GM23338 (cell line): Measurements from ENCODE around the gene MLLT3. TPM values are rescaled to one million over a fixed set of nuclear protein-coding genes. Genes with fewer than 3 reads are reported as not detected.

Experiments
- ATAC-seq: fragments of 200-7000 bp; cut with Tn5 transposase; 3 replicates; pipeline ENCODE4 v1.9.1; 2020
- DNase-seq: peaks from one replicate; pipeline ENCODE4 v3.0.0-alpha.2; 2015; ENCODE audit warnings: low spot score
- H2AFZ ChIP-seq: fragments of 200-600 bp; sonication (generic); 2 replicates; pipeline ENCODE4 v1.8.0; 2016; ENCODE audit warnings: antibody characterized with exemption, mild to moderate bottlenecking, moderate library complexity
- H3F3A ChIP-seq: fragments of 200-600 bp; sonication (generic); replicated peaks from 2 replicates; pipeline ENCODE4 v1.8.0; 2017; ENCODE audit warnings: antibody characterized with exemption, mixed run types, low read depth
- H3K27ac ChIP-seq: fragments of 200-600 bp; sonication (generic); 2 replicates; pipeline ENCODE4 v1.6.1; 2016; ENCODE audit warnings: low read depth
- H3K27me3 ChIP-seq: fragments of 200-600 bp; sonication (generic); 2 replicates; pipeline ENCODE4 v1.8.0; 2016; ENCODE audit warnings: mild to moderate bottlenecking, mixed run types, moderate library complexity; ENCODE audit not compliant: insufficient read depth
- H3K36me3 ChIP-seq: fragments of 200-600 bp; sonication (generic); 2 replicates; pipeline ENCODE4 v1.8.0; 2016; ENCODE audit warnings: mild to moderate bottlenecking; ENCODE audit not compliant: insufficient read depth
- H3K4me1 ChIP-seq: fragments of 200-600 bp; sonication (generic); 2 replicates; pipeline ENCODE4 v1.8.0; 2016; ENCODE audit warnings: mild to moderate bottlenecking, moderate library complexity; ENCODE audit not compliant: insufficient read depth
- H3K4me2 ChIP-seq: fragments of 200-600 bp; sonication (generic); 2 replicates; pipeline ENCODE4 v1.7.1; 2017; ENCODE audit warnings: mixed run types
- H3K4me3 ChIP-seq: fragments of 200-600 bp; sonication (generic); 2 replicates; pipeline ENCODE4 v1.6.1; 2016; ENCODE audit warnings: mixed run types
- H3K79me2 ChIP-seq: fragments of 200-600 bp; sonication (generic); replicated peaks from 2 replicates; pipeline ENCODE4 v1.8.0; 2017; ENCODE audit warnings: mild to moderate bottlenecking; ENCODE audit not compliant: insufficient read depth
- H3K9me2 ChIP-seq: fragments of 200-600 bp; sonication (generic); 2 replicates; pipeline ENCODE4 v1.8.0; 2017; ENCODE audit not compliant: insufficient read depth
- H4K20me1 ChIP-seq: fragments of 200-600 bp; sonication (generic); replicated peaks from 2 replicates; pipeline ENCODE4 v1.8.0; 2017; ENCODE audit warnings: mild to moderate bottlenecking; ENCODE audit not compliant: insufficient read depth
- H3K27ac Mint-ChIP-seq: 2 replicates; pipeline ENCODE4 v1.8.0; 2020; ENCODE audit warnings: inconsistent platforms, mild to moderate bottlenecking, moderate library complexity, mixed read lengths
- H3K27me3 Mint-ChIP-seq: 3 replicates; pipeline ENCODE4 v1.8.0; 2022; ENCODE audit warnings: low read depth, mild to moderate bottlenecking, moderate library complexity, mixed read lengths, inconsistent platforms; ENCODE audit not compliant: insufficient read depth, poor library complexity
- H3K36me3 Mint-ChIP-seq: 3 replicates; pipeline ENCODE4 v1.8.0; 2021; ENCODE audit warnings: low read depth, mild to moderate bottlenecking, inconsistent platforms, moderate library complexity, mixed read lengths
- H3K4me1 Mint-ChIP-seq: 3 replicates; pipeline ENCODE4 v1.8.0; 2020; ENCODE audit warnings: mild to moderate bottlenecking, inconsistent platforms, mixed read lengths
- H3K4me3 Mint-ChIP-seq: 3 replicates; pipeline ENCODE4 v1.8.0; 2021; ENCODE audit warnings: moderate library complexity, mild to moderate bottlenecking, inconsistent platforms, mixed read lengths
- H3K9me3 Mint-ChIP-seq: 3 replicates; pipeline ENCODE4 v1.8.0; 2020; ENCODE audit warnings: moderate library complexity, mild to moderate bottlenecking, inconsistent platforms, mixed read lengths
- CREB1 ChIP-seq: fragments of 250-450 bp; sonication (Bioruptor Pico); IDR thresholded peaks from 2 replicates; pipeline ENCODE4 v1.5.0; 2020; ENCODE audit warnings: low read depth, mild to moderate bottlenecking, moderate library complexity
- ETS1 ChIP-seq: IDR thresholded peaks from 2 replicates; pipeline ENCODE4 v1.6.1; 2016; ENCODE audit warnings: antibody characterized with exemption
- EZH2 ChIP-seq: fragments of 200-600 bp; sonication (generic); IDR thresholded peaks from one replicate; pipeline ENCODE4 v1.8.0; 2017; ENCODE audit warnings: antibody characterized with exemption, mild to moderate bottlenecking, low read depth; ENCODE audit not compliant: unreplicated experiment
- NANOG ChIP-seq: IDR thresholded peaks from 2 replicates; pipeline ENCODE4 v1.6.1; 2016; ENCODE audit warnings: antibody characterized with exemption, borderline replicate concordance
- POLR2AphosphoS5 ChIP-seq: IDR thresholded peaks from 2 replicates; pipeline ENCODE4 v1.6.1; 2016; ENCODE audit warnings: antibody characterized with exemption, low read depth
- REST ChIP-seq: IDR thresholded peaks from one replicate; pipeline ENCODE4 v1.6.1; 2018; ENCODE audit warnings: antibody characterized with exemption; ENCODE audit not compliant: unreplicated experiment
- STAT1 ChIP-seq: IDR thresholded peaks from one replicate; pipeline ENCODE4 v1.6.1; 2016; ENCODE audit warnings: antibody characterized with exemption; ENCODE audit not compliant: unreplicated experiment
- polyA plus RNA-seq: library from polyadenylated mRNA; unstranded; fragments of >200 nt; fragmentation: Nextera tagmentation; extraction: Ambion mirVana; gene quantifications from 2 replicates; pipeline ENCODE4 v1.2.1, GENCODE V29; 2016
- total RNA-seq: library from RNA; depleted of rRNA; stranded (reverse); fragments of >200 nt; shearing (Covaris generic); gene quantifications from 2 replicates; pipeline ENCODE4 v1.2.3, GENCODE V29; 2014
- TF ChIP-seq, protein P1 (sequence below): fragments of 250-450 bp; sonication (Bioruptor Pico); IDR thresholded peaks from 2 replicates; pipeline ENCODE4 v1.5.0; 2020; ENCODE audit warnings: mild to moderate bottlenecking, moderate library complexity
- TF ChIP-seq, protein P2 (sequence below), 2 experiments: fragments of 200-600 bp in 1 of 2; sonication (generic) in 1 of 2; conservative IDR thresholded peaks; 2 replicates each; pipeline versions ENCODE4 v1.5.1 to v1.6.1; 2016 to 2017; ENCODE audit warnings: antibody characterized with exemption in 2 of 2, low read depth in 2 of 2, mild to moderate bottlenecking in 2 of 2, moderate library complexity in 1 of 2

The MLLT3 gene
- total and polyA plus RNA-seq, 2 experiments from 2014 or later: 7.5 to 9.5 TPM

DNA sequence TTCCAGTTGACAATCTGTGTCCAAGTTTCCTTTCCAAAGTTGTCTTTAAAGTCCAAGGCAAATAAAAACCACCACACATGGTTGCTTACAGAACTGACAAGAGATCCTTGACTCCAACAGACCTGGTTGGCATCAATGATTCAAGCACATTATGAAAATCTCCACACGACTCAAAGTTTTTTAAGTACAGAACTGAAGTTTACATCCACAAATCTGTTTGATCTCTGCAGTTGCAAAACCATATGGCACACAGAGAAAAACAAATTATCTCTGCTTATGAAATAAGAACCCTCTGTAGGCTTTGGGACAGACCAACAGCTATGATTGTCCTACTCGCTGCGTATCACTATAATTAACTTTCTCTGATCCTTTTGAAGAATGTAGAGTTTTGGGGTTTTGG is 60.8 kb downstream of the MLLT3 start:
- H3K4me3 Mint-ChIP-seq: no peak overlapping the region
- Histone ChIP-seq H4K20me1 (no peaks in the 10 kb centered on the region; the same call in 1 of the 2 replicates), H3K36me3 (no peaks in the 10 kb centered on the region), H3K4me2 (no peak overlapping the region), H3K4me3 (no peak overlapping the region), H3K27me3 (no peaks in the 10 kb centered on the region), H3K27ac (no peak overlapping the region), H3K9me2 (no peaks in the 10 kb centered on the region), H3K79me2 (no peaks in the 10 kb centered on the region), H3F3A (no peaks in the 10 kb centered on the region), H3K4me1 (peaks cover 15% of the 10 kb centered on the region), H2AFZ (no peak overlapping the region)
- no peaks in the 10 kb centered on the region for H3K36me3 Mint-ChIP-seq
- TF ChIP-seq, protein P1, sequence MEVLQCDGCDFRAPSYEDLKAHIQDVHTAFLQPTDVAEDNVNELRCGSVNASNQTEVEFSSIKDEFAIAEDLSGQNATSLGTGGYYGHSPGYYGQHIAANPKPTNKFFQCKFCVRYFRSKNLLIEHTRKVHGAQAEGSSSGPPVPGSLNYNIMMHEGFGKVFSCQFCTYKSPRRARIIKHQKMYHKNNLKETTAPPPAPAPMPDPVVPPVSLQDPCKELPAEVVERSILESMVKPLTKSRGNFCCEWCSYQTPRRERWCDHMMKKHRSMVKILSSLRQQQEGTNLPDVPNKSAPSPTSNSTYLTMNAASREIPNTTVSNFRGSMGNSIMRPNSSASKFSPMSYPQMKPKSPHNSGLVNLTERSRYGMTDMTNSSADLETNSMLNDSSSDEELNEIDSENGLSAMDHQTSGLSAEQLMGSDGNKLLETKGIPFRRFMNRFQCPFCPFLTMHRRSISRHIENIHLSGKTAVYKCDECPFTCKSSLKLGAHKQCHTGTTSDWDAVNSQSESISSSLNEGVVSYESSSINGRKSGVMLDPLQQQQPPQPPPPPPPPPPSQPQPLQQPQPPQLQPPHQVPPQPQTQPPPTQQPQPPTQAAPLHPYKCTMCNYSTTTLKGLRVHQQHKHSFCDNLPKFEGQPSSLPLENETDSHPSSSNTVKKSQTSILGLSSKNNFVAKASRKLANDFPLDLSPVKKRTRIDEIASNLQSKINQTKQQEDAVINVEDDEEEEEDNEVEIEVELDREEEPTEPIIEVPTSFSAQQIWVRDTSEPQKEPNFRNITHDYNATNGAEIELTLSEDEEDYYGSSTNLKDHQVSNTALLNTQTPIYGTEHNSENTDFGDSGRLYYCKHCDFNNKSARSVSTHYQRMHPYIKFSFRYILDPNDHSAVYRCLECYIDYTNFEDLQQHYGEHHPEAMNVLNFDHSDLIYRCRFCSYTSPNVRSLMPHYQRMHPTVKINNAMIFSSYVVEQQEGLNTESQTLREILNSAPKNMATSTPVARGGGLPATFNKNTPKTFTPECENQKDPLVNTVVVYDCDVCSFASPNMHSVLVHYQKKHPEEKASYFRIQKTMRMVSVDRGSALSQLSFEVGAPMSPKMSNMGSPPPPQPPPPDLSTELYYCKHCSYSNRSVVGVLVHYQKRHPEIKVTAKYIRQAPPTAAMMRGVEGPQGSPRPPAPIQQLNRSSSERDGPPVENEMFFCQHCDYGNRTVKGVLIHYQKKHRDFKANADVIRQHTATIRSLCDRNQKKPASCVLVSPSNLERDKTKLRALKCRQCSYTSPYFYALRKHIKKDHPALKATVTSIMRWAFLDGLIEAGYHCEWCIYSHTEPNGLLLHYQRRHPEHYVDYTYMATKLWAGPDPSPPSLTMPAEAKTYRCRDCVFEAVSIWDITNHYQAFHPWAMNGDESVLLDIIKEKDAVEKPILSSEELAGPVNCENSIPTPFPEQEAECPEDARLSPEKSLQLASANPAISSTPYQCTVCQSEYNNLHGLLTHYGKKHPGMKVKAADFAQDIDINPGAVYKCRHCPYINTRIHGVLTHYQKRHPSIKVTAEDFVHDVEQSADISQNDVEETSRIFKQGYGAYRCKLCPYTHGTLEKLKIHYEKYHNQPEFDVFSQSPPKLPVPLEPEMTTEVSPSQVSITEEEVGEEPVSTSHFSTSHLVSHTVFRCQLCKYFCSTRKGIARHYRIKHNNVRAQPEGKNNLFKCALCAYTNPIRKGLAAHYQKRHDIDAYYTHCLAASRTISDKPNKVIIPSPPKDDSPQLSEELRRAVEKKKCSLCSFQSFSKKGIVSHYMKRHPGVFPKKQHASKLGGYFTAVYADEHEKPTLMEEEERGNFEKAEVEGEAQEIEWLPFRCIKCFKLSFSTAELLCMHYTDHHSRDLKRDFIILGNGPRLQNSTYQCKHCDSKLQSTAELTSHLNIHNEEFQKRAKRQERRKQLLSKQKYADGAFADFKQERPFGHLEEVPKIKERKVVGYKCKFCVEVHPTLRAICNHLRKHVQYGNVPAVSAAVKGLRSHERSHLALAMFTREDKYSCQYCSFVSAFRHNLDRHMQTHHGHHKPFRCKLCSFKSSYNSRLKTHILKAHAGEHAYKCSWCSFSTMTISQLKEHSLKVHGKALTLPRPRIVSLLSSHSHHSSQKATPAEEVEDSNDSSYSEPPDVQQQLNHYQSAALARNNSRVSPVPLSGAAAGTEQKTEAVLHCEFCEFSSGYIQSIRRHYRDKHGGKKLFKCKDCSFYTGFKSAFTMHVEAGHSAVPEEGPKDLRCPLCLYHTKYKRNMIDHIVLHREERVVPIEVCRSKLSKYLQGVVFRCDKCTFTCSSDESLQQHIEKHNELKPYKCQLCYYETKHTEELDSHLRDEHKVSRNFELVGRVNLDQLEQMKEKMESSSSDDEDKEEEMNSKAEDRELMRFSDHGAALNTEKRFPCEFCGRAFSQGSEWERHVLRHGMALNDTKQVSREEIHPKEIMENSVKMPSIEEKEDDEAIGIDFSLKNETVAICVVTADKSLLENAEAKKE (CRISPR knock-in tag): no peak
- no peak for TF ChIP-seq STAT1
- TF ChIP-seq REST: no peak
- TF ChIP-seq, protein P2, sequence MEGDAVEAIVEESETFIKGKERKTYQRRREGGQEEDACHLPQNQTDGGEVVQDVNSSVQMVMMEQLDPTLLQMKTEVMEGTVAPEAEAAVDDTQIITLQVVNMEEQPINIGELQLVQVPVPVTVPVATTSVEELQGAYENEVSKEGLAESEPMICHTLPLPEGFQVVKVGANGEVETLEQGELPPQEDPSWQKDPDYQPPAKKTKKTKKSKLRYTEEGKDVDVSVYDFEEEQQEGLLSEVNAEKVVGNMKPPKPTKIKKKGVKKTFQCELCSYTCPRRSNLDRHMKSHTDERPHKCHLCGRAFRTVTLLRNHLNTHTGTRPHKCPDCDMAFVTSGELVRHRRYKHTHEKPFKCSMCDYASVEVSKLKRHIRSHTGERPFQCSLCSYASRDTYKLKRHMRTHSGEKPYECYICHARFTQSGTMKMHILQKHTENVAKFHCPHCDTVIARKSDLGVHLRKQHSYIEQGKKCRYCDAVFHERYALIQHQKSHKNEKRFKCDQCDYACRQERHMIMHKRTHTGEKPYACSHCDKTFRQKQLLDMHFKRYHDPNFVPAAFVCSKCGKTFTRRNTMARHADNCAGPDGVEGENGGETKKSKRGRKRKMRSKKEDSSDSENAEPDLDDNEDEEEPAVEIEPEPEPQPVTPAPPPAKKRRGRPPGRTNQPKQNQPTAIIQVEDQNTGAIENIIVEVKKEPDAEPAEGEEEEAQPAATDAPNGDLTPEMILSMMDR (conservative IDR thresholded peaks at IDR 0.05; ENCODE audit: low read depth in 2 of 2): no peak
- TF ChIP-seq EZH2: no peak
- TF ChIP-seq CREB1 (CRISPR knock-in tag): no peak
- no peak for TF ChIP-seq POLR2AphosphoS5
- TF ChIP-seq NANOG: no peak
- no peak for TF ChIP-seq ETS1
- H3K4me1 Mint-ChIP-seq: peaks cover 31% of the 10 kb centered on the region
- no peak overlapping the region for H3K27ac Mint-ChIP-seq
- H3K9me3 Mint-ChIP-seq: no peaks in the 10 kb centered on the region
- H3K27me3 Mint-ChIP-seq: no peaks in the 10 kb centered on the region
- ATAC-seq (no peak), DNase-seq (no peak)
